Mesendoderm (in vitro differentiated cells): Measurements from ENCODE around the gene PCBP3.
A peak's percentile ranks its signal among the peaks of the same experiment; 100 is the strongest.

ENCODE experiments used
- DNase-seq: peaks from one replicate; pipeline ENCODE4 v3.0.0; 2013
- H2AK5ac ChIP-seq: 2 replicates; pipeline ENCODE4 v1.6.1; 2013; ENCODE audit warnings: low read length, inconsistent platforms
- H2BK120ac ChIP-seq: 2 replicates; pipeline ENCODE4 v1.6.1; 2013; ENCODE audit warnings: low read depth, mild to moderate bottlenecking, low read length, moderate library complexity, mixed read lengths
- H2BK15ac ChIP-seq: replicated peaks from 2 replicates; pipeline ENCODE4 v1.6.1; 2013; ENCODE audit warnings: low read depth, mild to moderate bottlenecking, moderate library complexity
- H2BK5ac ChIP-seq: 2 replicates; pipeline ENCODE4 v1.6.1; 2013; ENCODE audit warnings: low read length, inconsistent platforms
- H3K18ac ChIP-seq: 2 replicates; pipeline ENCODE4 v1.6.1; 2013; ENCODE audit warnings: mild to moderate bottlenecking, low read length, mixed read lengths
- H3K23ac ChIP-seq: one replicate; pipeline ENCODE4 v1.6.1; 2013; ENCODE audit warnings: low read length
- H3K27ac ChIP-seq: 2 replicates; pipeline ENCODE4 v1.5.1; 2013; ENCODE audit warnings: low read depth, mild to moderate bottlenecking, inconsistent platforms, low read length, moderate library complexity
- H3K27me3 ChIP-seq: 2 replicates; pipeline ENCODE4 v1.6.1; 2013; ENCODE audit warnings: low read length, control low read depth, mild to moderate bottlenecking, inconsistent platforms; ENCODE audit not compliant: insufficient read depth, poor library complexity
- H3K36me3 ChIP-seq: 2 replicates; pipeline ENCODE4 v1.6.1; 2013; ENCODE audit warnings: low read length, inconsistent platforms; ENCODE audit not compliant: control insufficient read depth, insufficient read depth
- H3K4ac ChIP-seq: one replicate; pipeline ENCODE4 v1.6.1; 2013; ENCODE audit warnings: low read depth, mild to moderate bottlenecking, low read length, moderate library complexity
- H3K4me1 ChIP-seq: 2 replicates; pipeline ENCODE4 v1.6.1; 2013; ENCODE audit warnings: low read depth, low read length, inconsistent platforms; ENCODE audit not compliant: control insufficient read depth
- H3K4me2 ChIP-seq: 2 replicates; pipeline ENCODE4 v1.6.1; 2013; ENCODE audit warnings: low read length
- H3K4me3 ChIP-seq: 2 replicates; pipeline ENCODE4 v1.5.1; 2013; ENCODE audit warnings: mild to moderate bottlenecking, low read length
- H3K56ac ChIP-seq: one replicate; pipeline ENCODE4 v1.6.1; 2013; ENCODE audit warnings: low read length
- H3K79me1 ChIP-seq: 2 replicates; pipeline ENCODE4 v1.6.1; 2013; ENCODE audit warnings: low read length, inconsistent platforms
- H3K79me2 ChIP-seq: 2 replicates; pipeline ENCODE4 v1.6.1; 2013; ENCODE audit warnings: mild to moderate bottlenecking, low read length; ENCODE audit not compliant: control insufficient read depth, insufficient read depth
- H3K9ac ChIP-seq: 2 replicates; pipeline ENCODE4 v1.6.1; 2013; ENCODE audit warnings: low read length, inconsistent platforms
- H4K5ac ChIP-seq: one replicate; pipeline ENCODE4 v1.6.1; 2013; ENCODE audit warnings: low read length
- H4K8ac ChIP-seq: one replicate; pipeline ENCODE4 v1.6.1; 2013; ENCODE audit warnings: low read depth, mild to moderate bottlenecking, control low read depth, low read length, moderate library complexity
- WGBS: extraction: QIAGEN DNeasy Blood & Tissue Kit; methylation state at CpG from one replicate; pipeline ENCODE4 v1.1.7; 2013; ENCODE audit warnings: low lambda C conversion rate, missing lambda C conversion rate; ENCODE audit not compliant: insufficient coverage; ENCODE audit errors: extremely low coverage; 5-methylcytosine and 5-hydroxymethylcytosine counted together

Gene PCBP3

GRCh38 chr21:45639206-45640000 is 4.1 kb upstream of the PCBP3 start:
- H3K9ac ChIP-seq = no peak overlapping the region
- no peak overlapping the region for H2BK5ac ChIP-seq
- no peak overlapping the region for H2BK15ac ChIP-seq
- no peak overlapping the region for H2AK5ac ChIP-seq
- no peak overlapping the region for H3K27ac ChIP-seq
- no peak overlapping the region for H4K8ac ChIP-seq
- H3K27me3 ChIP-seq = peaks cover 6% of the 10 kb centered on the region
- H3K4me1 ChIP-seq = no peaks in the 10 kb centered on the region
- H3K4me3 ChIP-seq = no peak overlapping the region
- H3K18ac ChIP-seq = no peak overlapping the region
- no peak overlapping the region for H3K4ac ChIP-seq
- H2BK120ac ChIP-seq = no peak overlapping the region
- H3K79me2 ChIP-seq = no peaks in the 10 kb centered on the region
- WGBS = no CpG with 5 or more reads among the region's 11 CpGs
- H3K36me3 ChIP-seq = no peaks in the 10 kb centered on the region
- no peak overlapping the region for H3K56ac ChIP-seq
- no peak overlapping the region for H3K4me2 ChIP-seq
- H3K79me1 ChIP-seq = no peaks in the 10 kb centered on the region
- no peak overlapping the region for H4K5ac ChIP-seq
- H3K23ac ChIP-seq = no peak overlapping the region
- no peak for DNase-seq

GRCh38 chr21:45640001-45640887 is 3.3 kb upstream of the PCBP3 start:
- WGBS = no CpG with 5 or more reads among the region's 6 CpGs
- peaks cover 13% of the 10 kb centered on the region for H3K27me3 ChIP-seq
- H3K9ac ChIP-seq = no peak overlapping the region
- H3K4me2 ChIP-seq = no peak overlapping the region
- no peak overlapping the region for H4K8ac ChIP-seq
- no peaks in the 10 kb centered on the region for H3K79me1 ChIP-seq
- no peak overlapping the region for H2BK120ac ChIP-seq
- no peak overlapping the region for H2AK5ac ChIP-seq
- H3K4me1 ChIP-seq = no peaks in the 10 kb centered on the region
- DNase-seq = peak; percentile 43
- no peaks in the 10 kb centered on the region for H3K36me3 ChIP-seq
- no peak overlapping the region for H3K18ac ChIP-seq
- no peak overlapping the region for H3K4me3 ChIP-seq
- H3K23ac ChIP-seq = no peak overlapping the region
- H3K27ac ChIP-seq = no peak overlapping the region
- no peak overlapping the region for H2BK5ac ChIP-seq
- no peaks in the 10 kb centered on the region for H3K79me2 ChIP-seq
- no peak overlapping the region for H3K4ac ChIP-seq
- no peak overlapping the region for H3K56ac ChIP-seq
- no peak overlapping the region for H4K5ac ChIP-seq
- H2BK15ac ChIP-seq = no peak overlapping the region

DNA sequence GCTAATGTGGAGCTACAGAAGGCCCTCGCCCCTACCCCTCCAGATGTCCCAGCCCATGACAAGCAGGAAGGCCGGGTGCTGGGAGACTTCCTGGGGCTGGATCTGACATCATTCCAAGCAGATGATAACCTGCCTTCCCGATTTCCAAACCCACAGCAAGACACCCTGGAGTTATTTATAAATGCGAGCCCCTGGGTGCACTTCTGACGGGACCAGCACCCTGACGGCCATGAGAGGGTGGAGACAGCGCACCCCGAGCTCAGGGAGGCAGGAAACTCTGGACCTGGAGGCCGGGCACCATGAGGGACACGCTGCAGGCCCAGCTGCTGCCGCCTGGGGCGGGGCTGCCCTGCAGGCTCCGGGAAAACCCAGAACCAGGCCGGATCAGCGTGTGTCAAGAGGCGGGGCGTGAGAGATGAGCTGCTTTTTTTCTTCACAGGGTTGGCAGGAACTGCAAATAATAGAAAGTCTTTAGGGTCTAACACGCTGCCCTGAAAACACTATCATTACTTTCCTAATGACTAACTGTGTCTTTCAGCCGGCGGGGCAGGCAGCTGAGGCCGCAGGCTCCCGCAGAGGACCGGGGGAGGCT is 2.5 kb upstream of the PCBP3 start:
- Histone ChIP-seq H3K79me1 (no peaks in the 10 kb centered on the region), H2AK5ac (no peak overlapping the region), H3K27ac (no peak overlapping the region), H3K18ac (no peak overlapping the region), H3K4ac (no peak overlapping the region), H3K9ac (no peak overlapping the region), H3K27me3 (peaks cover 13% of the 10 kb centered on the region), H4K8ac (no peak overlapping the region), H2BK5ac (no peak overlapping the region), H3K4me3 (no peak overlapping the region), H3K79me2 (no peaks in the 10 kb centered on the region), H3K56ac (no peak overlapping the region), H3K4me2 (no peak overlapping the region), H3K36me3 (no peaks in the 10 kb centered on the region), H3K4me1 (no peaks in the 10 kb centered on the region), H4K5ac (no peak overlapping the region), H2BK120ac (no peak overlapping the region), H2BK15ac (no peak overlapping the region), H3K23ac (no peak overlapping the region)
- no CpG with 5 or more reads among the region's 23 CpGs for WGBS
- peak; percentile 76 for DNase-seq

GRCh38 chr21:45641480-45642035 is 2.0 kb upstream of the PCBP3 start:
- peaks cover 13% of the 10 kb centered on the region for H3K27me3 ChIP-seq
- H2BK120ac ChIP-seq = no peak overlapping the region
- H3K9ac ChIP-seq = no peak overlapping the region
- no peak overlapping the region for H3K23ac ChIP-seq
- H3K79me2 ChIP-seq = no peaks in the 10 kb centered on the region
- H2AK5ac ChIP-seq = no peak overlapping the region
- no peak overlapping the region for H2BK15ac ChIP-seq
- H3K18ac ChIP-seq = no peak overlapping the region
- no peak overlapping the region for H3K4ac ChIP-seq
- H3K4me1 ChIP-seq = no peaks in the 10 kb centered on the region
- H3K36me3 ChIP-seq = no peaks in the 10 kb centered on the region
- no peak overlapping the region for H3K4me2 ChIP-seq
- peak overlapping the region; percentile 52 for H3K56ac ChIP-seq
- no CpG with 5 or more reads among the region's 31 CpGs for whole genome bisulfite sequencing
- H3K4me3 ChIP-seq = no peak overlapping the region
- no peak overlapping the region for H4K5ac ChIP-seq
- no peak overlapping the region for H4K8ac ChIP-seq
- DNase-seq = no peak
- no peak overlapping the region for H2BK5ac ChIP-seq
- no peak overlapping the region for H3K27ac ChIP-seq
- H3K79me1 ChIP-seq = no peaks in the 10 kb centered on the region

GRCh38 chr21:45642122-45642813 is 1.3 kb upstream of the PCBP3 start:
- Histone ChIP-seq H3K9ac (peak overlapping the region; percentile 34), H3K56ac (peak overlapping the region; percentile 56), H4K8ac (peak overlapping the region; percentile 57), H2BK120ac (no peak overlapping the region), H3K36me3 (no peaks in the 10 kb centered on the region), H2BK5ac (no peak overlapping the region), H3K4ac (peak overlapping the region; percentile 26), H3K79me1 (no peaks in the 10 kb centered on the region), H3K4me3 (no peak overlapping the region), H3K4me1 (no peaks in the 10 kb centered on the region), H3K18ac (no peak overlapping the region), H3K4me2 (no peak overlapping the region), H3K27ac (no peak overlapping the region), H2BK15ac (no peak overlapping the region), H3K23ac (no peak overlapping the region), H4K5ac (no peak overlapping the region), H3K27me3 (peaks cover 13% of the 10 kb centered on the region), H2AK5ac (no peak overlapping the region), H3K79me2 (no peaks in the 10 kb centered on the region)
- no peak for DNase-seq
- WGBS = no CpG with 5 or more reads among the region's 91 CpGs
